Neural progenitor cell (in vitro differentiated cells): ENCODE data around the gene SPATA18.

Experiments
- CTCF ChIP-seq: fragments of 200-600 bp; sonication (generic); IDR thresholded peaks from 2 replicates; pipeline ENCODE4 v1.5.1; 2017; ENCODE audit warnings: antibody characterized with exemption, mild to moderate bottlenecking
- EZH2 ChIP-seq: fragments of 200-600 bp; sonication (generic); IDR thresholded peaks from 2 replicates; pipeline ENCODE4 v1.6.1; 2017; ENCODE audit warnings: antibody characterized with exemption, mild to moderate bottlenecking, moderate library complexity
- EZH2phosphoT487 ChIP-seq: fragments of 200-600 bp; sonication (generic); IDR thresholded peaks from 2 replicates; pipeline ENCODE4 v1.6.1; 2017; ENCODE audit warnings: antibody characterized with exemption

- no peak for TF ChIP-seq EZH2
- no peak for TF ChIP-seq CTCF
- TF ChIP-seq EZH2phosphoT487 = no peak
These were observed 48.9 kb downstream of the SPATA18 start for GRCh38 chr4:52099860-52100461.
